ENCODE data around the gene FBXO31.

DNA sequence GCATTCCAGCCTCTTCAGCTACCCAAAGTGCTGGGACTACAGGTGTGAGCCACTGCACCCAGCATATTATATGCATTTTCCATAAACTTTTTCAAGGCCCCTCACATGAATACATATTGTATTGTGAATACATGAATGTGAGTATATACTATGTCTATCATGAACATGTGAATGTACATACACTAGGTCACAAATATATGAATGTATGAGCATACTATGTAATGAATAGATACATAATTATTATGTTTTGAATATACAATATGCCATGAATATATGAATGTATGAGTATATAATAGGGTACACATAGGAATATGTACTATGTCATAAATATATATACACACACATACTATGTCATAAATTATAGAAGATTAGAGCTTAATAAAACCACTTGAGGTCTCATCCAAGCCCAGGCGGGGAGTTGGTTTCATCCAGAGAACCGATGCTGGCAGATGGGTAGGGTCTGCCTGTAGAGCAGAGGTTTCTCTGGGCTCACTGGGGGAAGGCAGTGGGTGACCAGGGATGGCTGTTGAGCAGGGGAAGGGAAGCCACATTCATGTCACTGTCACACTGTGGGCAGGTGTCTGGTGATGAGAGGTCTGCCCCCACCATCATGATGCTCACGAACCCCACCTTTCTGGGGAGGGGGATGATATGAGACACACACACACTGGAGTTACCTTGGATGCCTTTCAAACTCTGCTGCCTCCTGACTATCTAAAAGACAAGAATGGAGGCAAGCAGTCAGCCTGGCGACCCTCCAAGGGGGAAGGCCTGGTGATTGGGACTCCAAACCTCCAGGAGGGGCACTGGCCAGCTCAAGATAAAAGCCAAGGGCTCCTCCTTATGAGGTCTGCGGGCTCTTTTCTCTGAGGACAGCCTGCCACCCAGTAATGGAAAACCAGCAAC, 73.7 kb downstream of the FBXO31 start:
- TF ChIP-seq, protein P1, sequence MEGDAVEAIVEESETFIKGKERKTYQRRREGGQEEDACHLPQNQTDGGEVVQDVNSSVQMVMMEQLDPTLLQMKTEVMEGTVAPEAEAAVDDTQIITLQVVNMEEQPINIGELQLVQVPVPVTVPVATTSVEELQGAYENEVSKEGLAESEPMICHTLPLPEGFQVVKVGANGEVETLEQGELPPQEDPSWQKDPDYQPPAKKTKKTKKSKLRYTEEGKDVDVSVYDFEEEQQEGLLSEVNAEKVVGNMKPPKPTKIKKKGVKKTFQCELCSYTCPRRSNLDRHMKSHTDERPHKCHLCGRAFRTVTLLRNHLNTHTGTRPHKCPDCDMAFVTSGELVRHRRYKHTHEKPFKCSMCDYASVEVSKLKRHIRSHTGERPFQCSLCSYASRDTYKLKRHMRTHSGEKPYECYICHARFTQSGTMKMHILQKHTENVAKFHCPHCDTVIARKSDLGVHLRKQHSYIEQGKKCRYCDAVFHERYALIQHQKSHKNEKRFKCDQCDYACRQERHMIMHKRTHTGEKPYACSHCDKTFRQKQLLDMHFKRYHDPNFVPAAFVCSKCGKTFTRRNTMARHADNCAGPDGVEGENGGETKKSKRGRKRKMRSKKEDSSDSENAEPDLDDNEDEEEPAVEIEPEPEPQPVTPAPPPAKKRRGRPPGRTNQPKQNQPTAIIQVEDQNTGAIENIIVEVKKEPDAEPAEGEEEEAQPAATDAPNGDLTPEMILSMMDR (IDR thresholded peaks at IDR 0.05; ENCODE audit: insufficient read depth, low read length): no peak
- no peak for TF ChIP-seq POLR2AphosphoS5 (IDR thresholded peaks at IDR 0.05; ENCODE audit: low read depth)
